Esophagus muscularis mucosa (tissue), 3 donors: ENCODE measurements around the gene PTPRN2.

Source experiments
- POLR2A ChIP-seq: fragments of 450-650 bp; IDR thresholded peaks from one replicate; pipeline ENCODE4 v1.6.1; 2017; ENCODE audit warnings: antibody characterized with exemption, moderate library complexity, mild to moderate bottlenecking, low read depth
- POLR2AphosphoS5 ChIP-seq, 2 donors: sonication (generic); formaldehyde crosslinking; IDR thresholded peaks; one replicate each; pipeline ENCODE4 v1.6.1; 2017; ENCODE audit warnings: antibody characterized with exemption in 2 of 2
- TF ChIP-seq, protein P1 (sequence below), 3 experiments: fragments of 200-600 bp in 2 of 3; fragments of 450-650 bp in 1 of 3; sonication (generic) in 2 of 3; IDR thresholded peaks; one replicate each; pipeline ENCODE4 v1.5.1; 2017 to 2019; ENCODE audit warnings: antibody characterized with exemption in 3 of 3, mild to moderate bottlenecking in 2 of 3, moderate library complexity in 1 of 3

DNA sequence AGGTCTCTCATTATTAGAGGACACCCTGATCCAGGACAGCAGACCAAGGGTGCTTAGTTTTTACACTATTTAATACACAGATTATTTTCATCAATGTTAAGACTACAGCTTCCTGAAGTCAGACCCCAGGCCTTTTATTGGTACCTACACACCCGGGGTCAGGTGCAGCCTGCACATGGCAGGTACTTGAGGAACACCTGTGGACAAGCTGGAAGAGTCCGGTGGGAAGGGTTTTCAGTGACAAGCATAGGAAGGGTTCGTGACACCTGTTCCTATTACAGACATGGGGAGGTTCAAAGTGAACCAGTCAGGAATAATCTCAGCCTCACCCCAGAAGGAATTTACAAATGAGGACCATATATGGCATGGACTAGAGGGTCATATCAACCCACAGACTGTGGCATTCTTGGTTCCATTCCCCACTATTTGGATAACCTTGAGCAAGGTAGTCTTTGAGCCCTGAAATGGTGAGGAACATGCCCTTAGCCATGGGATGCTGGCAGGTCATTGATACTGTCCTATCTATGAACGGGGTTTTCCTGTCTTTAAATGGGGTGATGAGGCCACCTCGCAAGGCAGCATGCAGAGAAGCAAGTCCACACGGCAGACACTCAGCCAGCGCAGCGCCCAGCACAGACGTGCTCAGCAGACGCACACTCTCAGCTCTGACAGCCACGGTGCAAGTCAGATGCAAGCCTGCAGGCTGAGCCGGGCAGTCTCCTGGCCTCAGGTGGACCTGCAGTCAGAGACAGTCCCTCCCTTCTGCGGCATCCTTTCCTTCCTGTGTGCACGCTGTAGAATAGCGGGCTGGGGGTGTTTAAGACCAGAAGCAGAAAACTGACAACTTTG, 624.9 kb downstream of the PTPRN2 start:
- TF ChIP-seq, protein P1, sequence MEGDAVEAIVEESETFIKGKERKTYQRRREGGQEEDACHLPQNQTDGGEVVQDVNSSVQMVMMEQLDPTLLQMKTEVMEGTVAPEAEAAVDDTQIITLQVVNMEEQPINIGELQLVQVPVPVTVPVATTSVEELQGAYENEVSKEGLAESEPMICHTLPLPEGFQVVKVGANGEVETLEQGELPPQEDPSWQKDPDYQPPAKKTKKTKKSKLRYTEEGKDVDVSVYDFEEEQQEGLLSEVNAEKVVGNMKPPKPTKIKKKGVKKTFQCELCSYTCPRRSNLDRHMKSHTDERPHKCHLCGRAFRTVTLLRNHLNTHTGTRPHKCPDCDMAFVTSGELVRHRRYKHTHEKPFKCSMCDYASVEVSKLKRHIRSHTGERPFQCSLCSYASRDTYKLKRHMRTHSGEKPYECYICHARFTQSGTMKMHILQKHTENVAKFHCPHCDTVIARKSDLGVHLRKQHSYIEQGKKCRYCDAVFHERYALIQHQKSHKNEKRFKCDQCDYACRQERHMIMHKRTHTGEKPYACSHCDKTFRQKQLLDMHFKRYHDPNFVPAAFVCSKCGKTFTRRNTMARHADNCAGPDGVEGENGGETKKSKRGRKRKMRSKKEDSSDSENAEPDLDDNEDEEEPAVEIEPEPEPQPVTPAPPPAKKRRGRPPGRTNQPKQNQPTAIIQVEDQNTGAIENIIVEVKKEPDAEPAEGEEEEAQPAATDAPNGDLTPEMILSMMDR (IDR thresholded peaks at IDR 0.05): no peak
- no peak for TF ChIP-seq POLR2A
- no peak for TF ChIP-seq POLR2AphosphoS5 (IDR thresholded peaks at IDR 0.05)
